CD4-positive, alpha-beta T cell treated with Interleukin-15 for 4 hours (primary cell): ENCODE results near the gene PANX2.
"Not testable (repeated sequence)": the region's sequence is repeated elsewhere in the genome, so short reads cannot be mapped to it uniquely, and the experiment has no call there.

ENCODE experiments used
- DNase-seq: peaks from one replicate; pipeline ENCODE4 v3.0.0-alpha.2; 2020; ENCODE audit warnings: low spot score

PANX2 gene

DNA sequence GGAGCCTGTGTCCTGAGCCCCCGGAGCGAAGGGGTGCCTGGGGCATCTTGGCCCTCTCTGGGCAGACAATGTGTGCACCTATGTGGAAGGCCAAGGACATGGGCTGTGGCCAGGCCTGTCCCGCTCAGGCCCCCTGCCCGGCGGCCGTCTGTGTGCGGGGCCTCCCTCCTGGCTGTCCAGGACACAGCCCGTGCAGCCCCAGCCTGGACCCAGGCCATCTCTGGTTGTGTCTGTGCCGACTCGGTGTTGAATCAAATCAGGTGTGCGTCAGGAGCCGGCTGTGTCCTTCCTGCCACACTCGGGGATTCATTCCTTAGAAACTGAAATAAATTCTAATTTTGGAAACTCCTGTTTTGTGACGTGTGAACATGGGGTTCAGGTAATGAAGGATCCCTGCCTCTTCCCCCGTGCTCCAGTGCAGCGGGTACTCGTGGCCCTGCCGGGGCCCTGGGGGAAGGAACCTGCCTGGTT, 28.8 kb downstream of the PANX2 start:
- DNase-seq = no peak

DNA sequence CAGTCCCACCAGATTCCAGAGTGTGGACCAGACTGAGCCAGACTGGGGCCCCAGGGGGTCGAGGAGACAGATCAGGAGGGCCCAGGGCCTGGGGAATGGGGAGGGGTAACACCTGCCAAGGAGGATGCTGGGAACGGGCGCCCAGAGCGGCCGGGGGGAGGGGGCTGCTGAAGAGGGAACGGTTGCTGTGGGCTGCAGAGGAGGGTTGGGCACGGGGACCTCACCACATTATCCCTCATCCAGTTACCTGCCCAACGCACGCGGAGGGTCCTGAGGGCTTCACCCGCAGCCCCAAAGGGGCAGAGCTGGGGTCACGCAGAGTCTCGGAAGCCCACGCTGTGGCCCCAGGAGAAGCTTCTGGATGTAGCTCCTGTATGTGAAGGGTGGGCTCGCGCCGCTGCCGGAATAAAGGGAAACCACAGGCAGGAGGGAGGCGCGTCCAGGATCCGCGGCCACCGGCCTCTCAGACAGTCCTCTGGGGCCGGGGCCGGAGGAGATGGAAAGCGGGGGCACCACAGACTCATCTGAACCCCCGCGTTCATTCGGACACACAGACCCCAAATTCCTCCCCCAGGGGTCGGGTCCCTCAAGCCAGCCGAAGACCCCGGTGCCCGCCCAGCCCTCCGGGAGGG, 29.4 kb downstream of the PANX2 start:
- no peak for DNase-seq

DNA sequence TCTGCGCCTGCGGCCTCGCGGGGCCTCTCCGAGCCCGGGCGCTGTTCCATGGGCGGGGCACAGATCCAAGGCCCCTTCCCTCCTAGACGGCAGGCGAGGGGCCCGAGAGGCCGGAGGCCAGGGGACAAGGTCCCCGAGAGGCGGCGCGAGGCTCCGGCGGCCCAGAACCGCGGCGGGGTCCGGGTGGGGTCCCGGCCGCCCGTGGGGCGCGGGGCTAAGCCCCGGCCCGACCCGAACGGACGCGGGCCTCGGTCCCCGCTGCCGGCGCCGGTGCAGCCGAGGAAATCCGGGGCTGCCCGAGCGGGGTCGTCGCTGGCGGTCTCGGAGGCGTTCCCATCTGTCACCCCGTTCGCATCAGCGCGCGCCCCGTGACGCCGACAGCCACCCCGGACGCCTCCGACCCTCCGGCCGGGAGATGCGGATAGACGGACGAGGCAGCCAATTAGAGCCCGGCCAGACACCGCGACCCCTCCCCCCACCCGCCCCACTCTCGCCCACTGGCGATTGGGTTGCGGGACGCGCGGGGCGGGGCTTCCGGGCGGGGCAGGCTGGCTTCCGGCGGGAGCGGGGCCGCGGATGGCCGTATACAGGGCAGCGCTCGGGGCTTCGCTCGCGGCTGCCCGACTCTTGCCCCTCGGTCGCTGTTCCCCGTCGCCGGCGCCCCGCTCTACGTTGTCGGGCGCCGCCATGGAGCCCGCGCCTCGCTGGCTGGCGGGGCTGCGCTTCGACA, 30.1 kb downstream of the PANX2 start, which contains the start of gene SELENOO:
Gene SELENOO (plus strand): TSS at position 551 of the 730 bp plus-strand sequence. CDS start 26 bp downstream, at position 577.
- DNase-seq = peak; percentile 91

GRCh38 chr22:50201191-50202129, 30.9 kb downstream of the PANX2 start:
- DNase-seq = no peak

DNA sequence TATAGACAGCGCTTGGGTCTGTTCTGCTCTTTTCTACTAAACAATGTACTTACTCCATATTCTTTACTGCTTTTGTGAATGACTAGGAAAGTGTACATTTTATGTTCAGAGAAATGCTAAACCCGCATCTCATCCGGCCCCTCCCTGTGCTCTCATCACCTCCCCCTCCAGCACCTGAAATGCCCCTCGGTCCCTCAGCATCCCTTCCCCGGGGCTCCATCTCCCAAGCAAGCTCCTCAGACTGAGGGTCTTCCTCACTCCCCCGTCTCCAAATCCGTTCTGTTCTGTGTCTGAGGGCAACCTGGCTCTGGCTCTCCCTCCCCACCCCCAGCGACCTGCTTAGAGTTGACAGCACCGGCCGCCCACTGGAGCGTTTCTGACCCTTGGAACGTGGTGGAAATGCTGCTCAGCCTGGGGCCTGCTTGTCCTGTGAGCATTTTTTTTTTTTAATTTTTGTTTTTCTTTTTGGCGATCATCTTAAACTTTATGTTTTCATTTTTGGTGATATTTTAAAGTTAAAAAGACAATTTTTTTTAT, 31.7 kb downstream of the PANX2 start:
- DNase-seq = no peak

DNA sequence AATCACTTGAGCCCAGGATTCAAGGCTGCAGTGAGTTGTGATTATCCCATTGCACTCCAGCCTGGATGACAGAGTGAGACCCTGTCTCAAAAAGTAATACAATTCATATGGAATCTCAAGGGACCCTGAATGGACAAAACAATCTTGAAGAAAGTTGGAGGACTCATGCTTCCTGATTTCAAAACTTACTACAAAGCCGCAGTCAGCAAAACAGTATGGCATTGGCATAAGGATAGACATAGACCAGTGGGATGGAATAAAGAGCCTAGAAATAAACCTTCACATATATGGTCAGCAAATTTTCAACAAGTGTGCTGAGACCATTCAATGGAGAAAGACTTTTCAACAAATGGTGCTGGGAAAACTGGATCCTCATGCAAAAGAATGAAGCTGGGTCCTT, 32.8 kb downstream of the PANX2 start:
- DNase-seq = no peak

DNA sequence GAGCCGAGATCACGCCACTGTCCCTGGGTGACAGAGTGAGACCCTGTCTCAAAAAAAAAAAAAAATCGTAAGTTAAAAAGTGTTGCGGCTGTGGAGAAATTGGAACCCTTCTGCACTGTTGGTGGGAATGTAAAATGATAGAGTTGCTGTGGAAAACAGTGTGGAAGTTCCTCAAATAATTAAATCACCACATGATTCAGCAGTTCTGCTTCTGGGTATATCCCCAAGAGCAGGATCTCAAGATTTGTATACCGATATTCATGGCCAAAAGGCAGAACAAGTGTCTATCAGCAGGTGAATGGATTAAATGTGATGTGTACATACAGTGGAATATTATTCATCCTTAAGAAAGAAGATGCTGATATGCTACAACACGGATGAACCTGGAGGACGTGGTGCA, 34.0 kb downstream of the PANX2 start:
- DNase-seq = no peak

- not testable (repeated sequence) for DNase-seq
Measured at GRCh38 chr22:50204998-50205397, 34.5 kb downstream of the PANX2 start.

GRCh38 chr22:50205781-50206569, 35.4 kb downstream of the PANX2 start:
- no peak for DNase-seq

GRCh38 chr22:50206599-50206998, 36.1 kb downstream of the PANX2 start:
- DNase-seq = no peak

DNA sequence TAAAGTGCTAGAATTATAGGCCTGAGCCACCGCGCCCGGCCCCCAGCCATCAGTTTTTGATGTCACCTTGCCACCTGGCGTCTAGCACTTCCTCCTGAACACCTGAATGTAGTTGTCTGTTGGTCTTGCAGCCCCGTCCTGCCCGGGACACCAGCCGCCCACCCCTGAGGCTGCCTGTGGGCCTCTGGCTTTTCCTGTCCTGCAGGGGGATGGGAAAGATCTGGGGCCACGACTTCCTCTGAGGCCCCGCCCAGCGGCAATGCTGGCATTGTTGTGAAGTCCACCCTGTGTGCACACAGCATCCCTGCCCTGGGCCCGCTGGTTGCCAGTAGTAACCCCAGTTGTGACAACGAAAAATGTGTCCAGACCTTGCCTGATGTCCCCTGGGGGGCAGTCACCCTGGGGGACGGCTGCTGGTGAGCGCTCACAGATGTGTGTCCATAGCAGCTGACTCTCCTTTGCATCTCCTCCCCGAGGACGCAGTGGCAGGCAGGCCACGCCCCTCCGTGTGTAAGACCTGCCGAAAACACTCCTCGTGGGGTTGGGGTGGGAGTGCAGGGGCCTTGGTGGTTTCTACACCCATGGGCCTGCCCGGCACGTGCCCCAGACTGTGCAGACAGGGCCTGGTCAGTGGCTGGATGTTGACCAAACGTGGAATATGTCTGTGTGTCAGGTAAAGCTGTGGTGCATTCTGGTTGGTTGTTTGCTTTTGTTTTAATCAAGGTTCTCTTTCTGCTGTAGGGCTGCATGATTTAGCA, 37.0 kb downstream of the PANX2 start:
- DNase-seq = no peak

DNA sequence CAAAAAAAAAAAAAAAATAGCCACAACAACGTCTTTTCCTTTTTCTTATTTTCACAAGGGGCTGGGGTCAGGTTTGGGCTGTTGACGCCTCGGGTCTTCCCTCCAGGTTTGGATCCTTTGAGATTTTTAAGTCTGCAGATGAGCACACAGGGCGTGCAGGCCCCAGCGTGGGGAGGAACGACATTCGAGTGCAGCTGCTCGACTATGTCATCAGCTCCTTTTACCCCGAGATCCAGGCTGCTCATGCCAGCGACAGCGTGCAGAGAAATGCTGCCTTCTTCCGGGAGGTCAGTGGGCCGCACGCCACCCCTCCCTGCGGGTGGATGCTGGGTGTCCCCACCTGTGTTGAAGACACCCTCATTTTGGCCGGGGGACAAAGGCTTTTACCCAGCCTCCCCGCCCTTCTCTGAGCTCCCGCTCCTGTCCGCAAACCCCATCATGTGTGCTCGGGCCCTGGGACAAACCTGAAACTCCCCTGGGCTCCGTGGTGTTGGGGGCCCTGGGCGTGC, 38.0 kb downstream of the PANX2 start:
- no peak for DNase-seq

DNA sequence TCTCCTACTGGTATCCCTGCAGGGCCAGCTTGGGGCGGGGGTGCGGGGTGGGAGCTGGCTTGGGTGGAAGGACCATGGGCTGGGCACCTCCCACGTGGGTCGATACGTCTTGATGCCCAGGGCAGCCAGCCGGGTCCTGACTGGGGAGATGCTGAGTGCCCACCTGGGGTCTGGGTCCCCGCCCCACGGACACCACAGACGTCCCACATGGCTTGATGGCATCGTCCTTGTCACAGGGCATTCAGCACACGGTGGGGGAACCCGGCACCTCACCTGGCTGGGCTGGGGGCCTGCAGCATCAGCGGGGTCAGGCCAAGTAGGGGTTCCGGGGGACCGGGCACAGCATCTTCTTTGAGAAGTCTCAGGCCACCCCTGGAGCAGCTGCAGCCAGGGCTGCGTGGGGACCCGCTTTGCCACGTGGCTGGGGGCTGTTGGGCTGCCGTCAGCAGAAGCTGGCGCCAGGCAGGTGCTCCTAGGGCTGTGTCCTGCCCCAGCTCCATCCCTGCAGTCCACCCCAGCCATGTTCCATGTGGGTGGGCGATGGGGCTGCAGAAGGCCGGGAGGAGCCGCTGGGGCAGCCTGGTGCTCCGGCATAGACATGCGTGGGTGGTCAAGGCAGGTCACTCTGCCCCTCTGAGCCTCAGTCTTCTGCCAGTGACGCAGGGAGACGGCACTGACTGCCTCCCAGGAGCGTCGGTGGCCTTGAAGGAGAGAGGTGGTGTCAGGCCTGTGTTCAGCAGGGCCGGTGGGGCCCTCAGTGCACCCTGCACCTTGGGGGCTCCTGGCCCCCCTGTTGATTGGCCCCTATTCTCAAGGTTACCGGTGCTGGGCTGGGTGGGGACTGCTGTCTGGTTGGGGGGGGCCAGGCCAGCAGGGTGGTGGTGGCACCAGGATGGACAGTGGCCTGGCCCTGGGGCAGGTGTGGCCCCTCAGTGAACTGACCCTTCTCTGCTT, 38.7 kb downstream of the PANX2 start:
- DNase-seq = no peak

GRCh38 chr22:50209893-50210292, 39.4 kb downstream of the PANX2 start:
- DNase-seq = peak; percentile 67

DNA sequence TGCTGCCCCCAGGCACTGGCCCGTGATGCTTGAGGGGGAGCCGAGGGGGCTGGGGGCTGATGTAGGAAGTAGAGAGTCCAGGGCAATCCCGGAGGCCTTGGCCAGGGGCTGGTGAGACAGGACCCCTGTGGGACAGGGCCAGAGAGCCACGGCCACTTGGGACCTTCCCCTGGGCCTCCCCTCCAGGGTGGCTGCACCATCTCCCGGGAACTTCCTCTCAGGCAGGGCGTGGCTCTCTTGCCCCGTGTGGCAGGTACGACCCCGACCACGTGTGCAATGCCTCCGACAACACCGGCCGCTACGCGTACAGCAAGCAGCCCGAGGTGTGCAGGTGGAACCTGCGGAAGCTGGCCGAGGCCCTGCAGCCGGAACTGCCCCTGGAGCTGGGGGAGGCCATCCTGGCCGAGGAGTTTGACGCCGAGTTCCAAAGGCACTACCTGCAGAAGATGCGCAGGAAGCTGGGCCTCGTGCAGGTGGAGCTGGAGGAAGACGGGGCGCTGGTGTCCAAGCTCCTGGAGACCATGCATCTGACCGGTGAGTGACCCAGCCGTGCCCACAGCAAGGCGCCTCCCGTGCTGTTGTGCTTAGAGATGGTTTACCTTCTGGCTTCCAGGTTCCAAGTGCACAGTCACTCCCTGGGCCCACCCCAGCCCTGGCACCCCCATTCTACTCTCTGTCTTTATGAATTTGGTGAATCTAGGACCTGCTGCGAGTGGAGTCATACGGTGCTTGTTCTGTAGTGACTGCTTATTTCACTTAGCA, 40.0 kb downstream of the PANX2 start:
- DNase-seq = no peak

- DNase-seq = no peak
Measured at GRCh38 chr22:50211147-50211546, 40.6 kb downstream of the PANX2 start.

- no peak for DNase-seq
Measured at GRCh38 chr22:50213263-50213662, 42.7 kb downstream of the PANX2 start.

GRCh38 chr22:50215297-50216054, 44.9 kb downstream of the PANX2 start:
- no peak for DNase-seq
